Keratinocyte (primary cell): ENCODE results near the gene SELENOW. TPM values are rescaled to one million over a fixed set of nuclear protein-coding genes. Genes with fewer than 3 reads are reported as not detected.

Source experiments
- DNase-seq: peaks from one replicate; pipeline ENCODE4 v3.0.0-alpha.2; 2011; ENCODE audit warnings: low read depth, missing footprints, low spot score
- FAIRE-seq: peaks from 2 replicates; lab custom pipeline; 2011; peaks lifted over from hg19 to GRCh38; lab: Jason Lieb, UNC
- H2AFZ ChIP-seq: 2 replicates; pipeline ENCODE4 v1.6.0; 2012; ENCODE audit warnings: low read length, control low read depth, inconsistent platforms; ENCODE audit not compliant: control insufficient read depth
- H3K27ac ChIP-seq: 2 replicates; pipeline ENCODE4 v1.5.1; 2011; ENCODE audit warnings: low read length; ENCODE audit not compliant: control insufficient read depth, insufficient read depth
- H3K27me3 ChIP-seq: 3 replicates; pipeline ENCODE4 v1.6.0; 2011; ENCODE audit warnings: low read length; ENCODE audit not compliant: control insufficient read depth, insufficient read depth; ENCODE audit errors: extremely low read depth
- H3K36me3 ChIP-seq, 2 experiments: 2 replicates in 1 of 2; 3 replicates in 1 of 2; pipeline ENCODE4 v1.5.1; 2011; ENCODE audit warnings: low read length in 2 of 2, mild to moderate bottlenecking in 1 of 2; ENCODE audit not compliant: control insufficient read depth in 2 of 2, insufficient read depth in 2 of 2; ENCODE audit errors: extremely low read depth in 1 of 2
- H3K4me1 ChIP-seq: 3 replicates; pipeline ENCODE4 v1.5.1; 2011; ENCODE audit warnings: low read length; ENCODE audit not compliant: control insufficient read depth, insufficient read depth; ENCODE audit errors: extremely low read depth
- H3K4me2 ChIP-seq: 3 replicates; pipeline ENCODE4 v1.6.0; 2011; ENCODE audit warnings: low read depth, low read length; ENCODE audit not compliant: control insufficient read depth, insufficient read depth; ENCODE audit errors: extremely low read depth
- H3K4me3 ChIP-seq, 3 experiments: fragments of 200-600 bp in 1 of 3; sonication (generic) in 1 of 3; 2 replicates in 2 of 3; 3 replicates in 1 of 3; pipeline ENCODE4 v1.5.1; 2011 to 2016; ENCODE audit warnings: low read length in 3 of 3, mild to moderate bottlenecking in 3 of 3, control low read depth in 2 of 3, inconsistent platforms in 1 of 3, low read depth in 1 of 3, mixed read lengths in 1 of 3, mixed run types in 1 of 3, moderate library complexity in 1 of 3; ENCODE audit not compliant: control insufficient read depth in 2 of 3, insufficient read depth in 2 of 3; ENCODE audit errors: extremely low read depth in 1 of 3
- H3K79me2 ChIP-seq: 2 replicates; pipeline ENCODE4 v1.6.0; 2012; ENCODE audit warnings: low read length; ENCODE audit not compliant: control insufficient read depth, insufficient read depth
- H3K9ac ChIP-seq: 3 replicates; pipeline ENCODE4 v1.6.0; 2011; ENCODE audit warnings: low read length; ENCODE audit not compliant: control insufficient read depth, insufficient read depth; ENCODE audit errors: extremely low read depth
- H3K9me1 ChIP-seq: 3 replicates; pipeline ENCODE4 v1.6.0; 2011; ENCODE audit warnings: low read length; ENCODE audit not compliant: control insufficient read depth, insufficient read depth; ENCODE audit errors: extremely low read depth
- H3K9me3 ChIP-seq: 2 replicates; pipeline ENCODE4 v1.5.1; 2012; ENCODE audit warnings: low read depth, low read length; ENCODE audit not compliant: control insufficient read depth
- H4K20me1 ChIP-seq: 3 replicates; pipeline ENCODE4 v1.6.0; 2011; ENCODE audit warnings: low read length; ENCODE audit not compliant: control insufficient read depth, insufficient read depth; ENCODE audit errors: extremely low read depth
- CTCF ChIP-seq, 3 experiments: IDR thresholded peaks in 1 of 3; conservative IDR thresholded peaks in 1 of 3; optimal IDR thresholded peaks in 1 of 3; 2 replicates in 2 of 3; 3 replicates in 1 of 3; pipeline versions ENCODE3 to v1.5.1; 2011; ENCODE audit warnings: low read length in 3 of 3, mild to moderate bottlenecking in 3 of 3, moderate library complexity in 2 of 3, control low read depth in 1 of 3, inconsistent platforms in 1 of 3; ENCODE audit not compliant: insufficient read depth in 2 of 3; ENCODE audit errors: extremely low read depth in 1 of 3
- EZH2 ChIP-seq: IDR thresholded peaks from one replicate; pipeline ENCODE4 v1.6.1; 2012; ENCODE audit warnings: inconsistent platforms, mild to moderate bottlenecking, low read length, moderate library complexity
- dilution Hi-C: fragments of 300-500 bp; cut with MboI; formaldehyde crosslinking; loops from one replicate; pipeline ENCODE4 v1.7.0; 2020; ENCODE audit warnings: low sequenced_read_pairs; ENCODE audit not compliant: extremely low pct_ligation_motif_present
- polyA plus RNA-seq, 5 experiments: library from polyadenylated mRNA; depleted of rRNA in 3 of 5; stranded (reverse) in 3 of 5; stranded (forward) in 1 of 5; unstranded in 1 of 5; fragments of >200 nt; gene quantifications; 1 replicate in 1 of 5; 2 replicates in 3 of 5; 3 replicates in 1 of 5; pipeline versions ENCODE4 v1.2.1 to v1.2.3, GENCODE V29; 2011 to 2012; ENCODE audit warnings: missing spikeins in 2 of 5, low read depth in 1 of 5, low replicate concordance in 1 of 5

Gene SELENOW
- polyA plus RNA-seq, 1 donor (not counting 4 experiments of a cell fraction or from before 2014, with no cell fraction given): 509 TPM

DNA sequence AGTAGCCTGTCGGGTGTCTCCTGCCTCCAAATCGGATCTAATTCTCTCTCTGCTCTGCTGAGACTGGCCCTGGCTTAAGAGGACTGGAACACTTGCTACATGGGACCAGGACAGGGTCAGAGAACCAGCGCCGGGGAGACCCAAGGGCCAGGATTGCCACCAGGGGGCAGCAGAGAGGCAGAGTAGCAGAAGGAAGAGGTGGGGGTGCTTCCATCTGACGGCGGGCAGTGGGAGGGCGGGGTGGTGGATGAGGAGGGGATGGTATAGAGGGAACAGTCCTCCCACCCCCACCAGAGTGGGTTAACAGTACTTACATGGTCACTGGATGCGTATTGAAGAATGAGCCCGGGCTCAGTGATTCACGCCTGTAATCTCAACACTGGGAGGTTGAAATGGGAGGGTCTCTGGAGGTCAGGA, 11.9 kb downstream of the SELENOW start:
- no peak overlapping the region for H3K27ac ChIP-seq
- H3K36me3 ChIP-seq: peaks cover 0 to 3% of the 10 kb centered on the region in 2 experiments
- TF ChIP-seq EZH2: no peak
- peak; percentile 79 to 95 (median 87) for TF ChIP-seq CTCF (optimal IDR thresholded peaks at IDR 0.05 in 1 of 3, IDR thresholded peaks at IDR 0.05 in 1 of 3, conservative IDR thresholded peaks at IDR 0.05 in 1 of 3; ENCODE audit: extremely low read depth in 1 of 3, insufficient read depth in 2 of 3, low read length in 3 of 3)
- dilution Hi-C loops: no loop called here
- H3K9me3 ChIP-seq: no peaks in the 10 kb centered on the region
- no peaks in the 10 kb centered on the region for H3K9me1 ChIP-seq
- H2AFZ ChIP-seq: no peak overlapping the region
- no peaks in the 10 kb centered on the region for H4K20me1 ChIP-seq
- DNase-seq: no peak
- no peak overlapping the region for H3K4me2 ChIP-seq
- H3K4me3 ChIP-seq: no peak overlapping the region
- H3K4me1 ChIP-seq: peaks cover 6% of the 10 kb centered on the region
- H3K27me3 ChIP-seq: no peaks in the 10 kb centered on the region
- no peak for FAIRE-seq
- H3K79me2 ChIP-seq: no peaks in the 10 kb centered on the region
- no peak overlapping the region for H3K9ac ChIP-seq

DNA sequence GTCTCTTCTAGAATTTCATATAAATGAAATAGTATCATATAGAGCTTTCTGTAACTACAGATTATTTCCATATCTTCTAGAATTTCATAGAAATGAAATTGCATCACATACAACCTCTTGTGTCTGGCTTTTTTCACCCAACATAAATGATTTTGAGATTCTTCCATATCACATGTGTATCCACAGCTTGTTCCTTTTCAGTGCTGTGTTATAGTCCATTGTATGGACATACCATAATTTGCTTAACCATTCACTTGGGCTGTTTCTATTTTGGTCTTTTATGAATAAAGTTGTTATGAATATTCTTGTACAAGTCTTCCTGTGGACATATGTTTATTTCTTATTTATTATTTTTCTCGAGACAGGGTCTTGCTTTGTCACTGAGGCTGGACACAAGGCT, 14.1 kb downstream of the SELENOW start:
- FAIRE-seq: no peak
- no peaks in the 10 kb centered on the region for H4K20me1 ChIP-seq
- H3K27me3 ChIP-seq: no peaks in the 10 kb centered on the region
- H3K79me2 ChIP-seq: no peaks in the 10 kb centered on the region
- TF ChIP-seq CTCF (optimal IDR thresholded peaks at IDR 0.05 in 1 of 3, IDR thresholded peaks at IDR 0.05 in 1 of 3, conservative IDR thresholded peaks at IDR 0.05 in 1 of 3; ENCODE audit: extremely low read depth in 1 of 3, insufficient read depth in 2 of 3, low read length in 3 of 3) (no peak), EZH2 (no peak)
- H2AFZ ChIP-seq: no peak overlapping the region
- H3K4me3 ChIP-seq: no peak overlapping the region
- no peak overlapping the region for H3K9ac ChIP-seq
- H3K4me2 ChIP-seq: no peak overlapping the region
- dilution Hi-C loops: no loop called here
- no peak overlapping the region for H3K27ac ChIP-seq
- no peaks in the 10 kb centered on the region for H3K9me3 ChIP-seq
- DNase-seq: no peak
- peaks cover 6% of the 10 kb centered on the region for H3K4me1 ChIP-seq
- H3K9me1 ChIP-seq: no peaks in the 10 kb centered on the region
- H3K36me3 ChIP-seq: no peaks in the 10 kb centered on the region
